ENCODE data around the gene MAML3.

The MAML3 gene

GRCh38 chr4:139889264-139889663 lies 264.7 kb downstream of the MAML3 start:
- Histone ChIP-seq H3F3A (ENCODE audit: control insufficient read depth, insufficient read depth) (peaks cover 2% of the 10 kb centered on the region; the same call in 1 of the 2 replicates), H3K9me2 (replicated peaks; ENCODE audit: control insufficient read depth, low read length) (no peaks in the 10 kb centered on the region), H3K27ac (ENCODE audit: low read depth, low read length) (no peak overlapping the region), H3K4me3 (ENCODE audit: low read length) (no peak overlapping the region), H3K4me1 (ENCODE audit: control insufficient read depth, low read length) (peaks cover 30% of the 10 kb centered on the region), H3K4me2 (ENCODE audit: low read length) (no peak overlapping the region), H3K36me3 (ENCODE audit: control insufficient read depth, low read length) (peaks cover 3% of the 10 kb centered on the region; the same call in 1 of the 2 replicates), H3K27me3 (ENCODE audit: control insufficient read depth, low read length) (no peaks in the 10 kb centered on the region), H3K9me3 (ENCODE audit: control insufficient read depth, insufficient read depth, low read length) (no peaks in the 10 kb centered on the region), H4K20me1 (ENCODE audit: control insufficient read depth, insufficient read depth, low read depth, low read length) (no peaks in the 10 kb centered on the region), H3K79me2 (ENCODE audit: control insufficient read depth, low read length) (peaks cover 5% of the 10 kb centered on the region; the same call in 1 of the 2 replicates)
- TF ChIP-seq CTCF (IDR thresholded peaks at IDR 0.05; ENCODE audit: low read depth, low read length, poor library complexity, severe bottlenecking) (no peak), EZH2phosphoT487 (IDR thresholded peaks at IDR 0.05; ENCODE audit: borderline replicate concordance, low read length) (no peak)

- Histone ChIP-seq H3K27ac (ENCODE audit: low read depth, low read length) (peak overlapping the region; percentile 49), H3K4me3 (ENCODE audit: low read length) (peak overlapping the region; percentile 69), H3K79me2 (ENCODE audit: control insufficient read depth, low read length) (peaks cover 5% of the 10 kb centered on the region; the same call in 1 of the 2 replicates), H3K27me3 (ENCODE audit: control insufficient read depth, low read length) (no peaks in the 10 kb centered on the region), H3F3A (ENCODE audit: control insufficient read depth, insufficient read depth) (peaks cover 2% of the 10 kb centered on the region; the same call in 1 of the 2 replicates), H3K4me2 (ENCODE audit: low read length) (peak overlapping the region; percentile 96), H3K9me2 (replicated peaks; ENCODE audit: control insufficient read depth, low read length) (no peaks in the 10 kb centered on the region), H4K20me1 (ENCODE audit: control insufficient read depth, insufficient read depth, low read depth, low read length) (no peaks in the 10 kb centered on the region), H3K9me3 (ENCODE audit: control insufficient read depth, insufficient read depth, low read length) (no peaks in the 10 kb centered on the region), H3K36me3 (ENCODE audit: control insufficient read depth, low read length) (peaks cover 3% of the 10 kb centered on the region; the same call in 1 of the 2 replicates), H3K4me1 (ENCODE audit: control insufficient read depth, low read length) (peaks cover 30% of the 10 kb centered on the region)
- TF ChIP-seq EZH2phosphoT487 (IDR thresholded peaks at IDR 0.05; ENCODE audit: borderline replicate concordance, low read length) (no peak), CTCF (IDR thresholded peaks at IDR 0.05; ENCODE audit: low read depth, low read length, poor library complexity, severe bottlenecking) (no peak)
These were observed 265.8 kb downstream of the MAML3 start for GRCh38 chr4:139887962-139888735.

GRCh38 chr4:139887376-139887802 lies 266.6 kb downstream of the MAML3 start:
- H3K79me2 ChIP-seq (ENCODE audit: control insufficient read depth, low read length), result peaks cover 5% of the 10 kb centered on the region; the same call in 1 of the 2 replicates
- no peaks in the 10 kb centered on the region for H3K9me2 ChIP-seq (replicated peaks; ENCODE audit: control insufficient read depth, low read length)
- peak overlapping the region; percentile 69 for H3K4me3 ChIP-seq (ENCODE audit: low read length)
- peaks cover 3% of the 10 kb centered on the region; the same call in 1 of the 2 replicates for H3K36me3 ChIP-seq (ENCODE audit: control insufficient read depth, low read length)
- peak overlapping the region; percentile 96 for H3K4me2 ChIP-seq (ENCODE audit: low read length)
- H3K9me3 ChIP-seq (ENCODE audit: control insufficient read depth, insufficient read depth, low read length), result no peaks in the 10 kb centered on the region
- no peaks in the 10 kb centered on the region for H4K20me1 ChIP-seq (ENCODE audit: control insufficient read depth, insufficient read depth, low read depth, low read length)
- peaks cover 30% of the 10 kb centered on the region for H3K4me1 ChIP-seq (ENCODE audit: control insufficient read depth, low read length)
- H3F3A ChIP-seq (ENCODE audit: control insufficient read depth, insufficient read depth), result peaks cover 2% of the 10 kb centered on the region; the same call in 1 of the 2 replicates
- TF ChIP-seq CTCF (IDR thresholded peaks at IDR 0.05; ENCODE audit: low read depth, low read length, poor library complexity, severe bottlenecking) (no peak), EZH2phosphoT487 (IDR thresholded peaks at IDR 0.05; ENCODE audit: borderline replicate concordance, low read length) (no peak)
- H3K27me3 ChIP-seq (ENCODE audit: control insufficient read depth, low read length), result no peaks in the 10 kb centered on the region
- peak overlapping the region; percentile 49 for H3K27ac ChIP-seq (ENCODE audit: low read depth, low read length)

Measured in DOHH2 (cell line).